ENCODE results near the gene KCNQ1OT1.

Gene KCNQ1OT1

DNA sequence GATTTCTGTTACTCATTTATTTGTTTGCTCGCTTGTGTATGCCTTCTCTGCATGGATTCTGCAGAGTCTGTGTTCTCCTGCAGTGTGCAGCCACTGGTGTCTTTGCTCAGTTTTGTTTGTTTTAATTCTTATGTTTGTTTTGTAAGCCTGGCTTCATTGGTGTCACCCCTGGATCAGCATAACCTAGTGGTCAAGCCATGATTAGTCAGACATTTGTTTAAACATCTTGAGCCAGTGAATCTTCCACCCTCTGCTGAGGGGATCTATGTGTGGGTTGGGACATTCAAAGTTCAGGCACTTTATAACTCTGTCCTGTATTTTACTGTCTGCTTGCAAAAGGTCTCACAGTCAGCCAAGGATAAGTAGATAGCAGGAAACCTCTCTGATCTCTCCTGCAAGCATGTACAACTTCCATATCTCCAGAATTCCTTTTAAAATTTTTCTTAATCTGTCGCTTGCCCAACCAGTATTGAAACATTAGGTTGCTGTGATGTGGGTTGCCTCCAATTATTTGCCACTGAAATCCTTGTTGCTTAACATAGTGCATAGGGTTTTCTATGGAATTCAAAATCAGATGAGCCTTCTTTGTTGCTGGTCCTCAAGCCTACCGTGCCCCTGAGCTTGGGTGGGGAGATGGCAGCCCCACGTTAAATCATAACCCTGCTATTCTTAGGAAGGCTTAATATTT lies 86.8 kb downstream of the KCNQ1OT1 start:
- DNase-seq (ENCODE audit: low read depth, low spot score): no peak

DNA sequence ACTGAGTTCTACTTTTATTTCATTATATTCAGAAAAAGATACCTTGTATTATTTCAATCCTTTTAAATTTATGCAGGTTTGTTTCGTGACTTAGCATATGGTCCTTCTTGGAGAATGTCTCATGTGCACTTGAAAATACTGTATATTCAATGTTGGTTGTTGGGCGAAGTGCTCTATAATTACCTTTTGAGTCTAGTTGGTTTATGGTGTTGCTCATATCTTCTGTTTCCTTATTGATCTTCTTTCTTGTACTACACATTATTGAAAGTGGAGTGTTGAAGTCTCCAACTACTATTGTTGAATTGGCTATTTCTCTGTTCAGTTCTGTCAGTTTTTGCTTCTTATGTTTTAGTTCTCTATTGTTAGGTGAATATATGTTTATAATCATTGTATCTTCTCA lies 90.4 kb downstream of the KCNQ1OT1 start:
- no peak for DNase-seq (ENCODE audit: low read depth, low spot score)

DNA sequence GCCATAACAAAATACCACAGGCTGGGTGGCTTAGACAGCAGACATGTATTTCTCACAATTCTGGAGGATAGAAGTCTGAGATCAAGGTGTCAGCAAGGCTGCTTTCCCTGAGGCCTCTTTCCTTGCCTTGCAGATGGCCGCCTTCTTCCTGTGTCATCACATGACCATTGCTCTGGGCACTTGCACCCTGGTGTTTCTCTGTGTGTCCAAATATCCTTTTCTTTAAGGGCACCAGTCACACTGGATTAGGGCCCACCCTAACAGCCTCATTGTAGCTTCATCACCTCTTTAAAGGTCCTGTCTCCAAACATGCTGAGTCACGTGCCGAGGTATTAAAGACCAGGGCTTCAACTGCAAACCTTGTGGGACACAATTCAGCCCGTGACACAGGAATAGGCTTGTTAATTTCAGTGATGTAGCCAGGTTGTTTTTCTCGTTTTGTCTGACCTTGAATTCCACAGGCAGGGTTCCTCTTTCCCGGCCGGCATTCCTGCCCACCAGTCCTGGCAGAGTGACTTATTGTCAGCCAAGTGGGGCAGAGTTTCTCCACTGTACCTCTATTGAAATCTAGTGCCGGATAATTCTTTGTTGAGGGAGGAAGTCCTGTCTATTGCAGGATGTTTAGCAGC lies 100.1 kb downstream of the KCNQ1OT1 start:
- DNase-seq (ENCODE audit: low read depth, low spot score): no peak

DNA sequence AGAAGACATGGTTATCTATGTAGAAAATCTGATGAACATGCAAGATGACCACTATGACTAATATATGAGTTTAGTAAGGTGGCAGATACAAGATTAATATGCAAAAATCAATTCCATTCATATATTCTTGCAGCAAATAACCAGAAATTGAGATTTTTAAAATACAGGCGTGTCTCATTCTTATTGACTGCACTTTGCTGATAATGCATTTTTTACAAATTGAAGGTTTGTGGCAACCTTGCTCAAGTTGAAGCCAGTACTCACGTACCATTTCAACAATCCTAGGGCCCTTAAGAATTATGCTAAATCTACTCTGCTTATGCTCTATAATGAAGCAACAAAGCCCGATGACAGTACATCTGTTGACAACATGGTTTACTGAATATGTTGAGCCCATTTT lies 104.6 kb downstream of the KCNQ1OT1 start:
- DNase-seq (ENCODE audit: low read depth, low spot score): no peak

DNA sequence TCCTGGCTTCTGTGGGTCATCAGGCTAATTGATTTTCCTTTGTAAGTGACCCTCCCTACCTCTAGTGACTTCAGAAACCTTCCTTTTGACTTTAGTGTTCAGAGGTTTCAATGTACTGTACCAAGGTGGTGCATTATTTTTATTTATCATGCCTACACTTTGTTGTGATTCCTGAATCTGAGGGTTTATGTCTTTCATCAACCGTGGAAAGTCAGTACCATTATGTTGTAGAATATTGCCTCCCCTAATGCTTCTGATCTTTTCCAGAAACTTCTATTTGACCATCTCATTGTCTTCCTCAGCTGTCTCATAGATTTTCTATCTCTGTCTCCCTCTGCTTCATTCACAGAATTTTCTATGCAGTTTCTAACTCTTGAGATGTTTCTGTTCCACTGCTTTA lies 105.5 kb downstream of the KCNQ1OT1 start:
- DNase-seq (ENCODE audit: low read depth, low spot score): no peak

DNA sequence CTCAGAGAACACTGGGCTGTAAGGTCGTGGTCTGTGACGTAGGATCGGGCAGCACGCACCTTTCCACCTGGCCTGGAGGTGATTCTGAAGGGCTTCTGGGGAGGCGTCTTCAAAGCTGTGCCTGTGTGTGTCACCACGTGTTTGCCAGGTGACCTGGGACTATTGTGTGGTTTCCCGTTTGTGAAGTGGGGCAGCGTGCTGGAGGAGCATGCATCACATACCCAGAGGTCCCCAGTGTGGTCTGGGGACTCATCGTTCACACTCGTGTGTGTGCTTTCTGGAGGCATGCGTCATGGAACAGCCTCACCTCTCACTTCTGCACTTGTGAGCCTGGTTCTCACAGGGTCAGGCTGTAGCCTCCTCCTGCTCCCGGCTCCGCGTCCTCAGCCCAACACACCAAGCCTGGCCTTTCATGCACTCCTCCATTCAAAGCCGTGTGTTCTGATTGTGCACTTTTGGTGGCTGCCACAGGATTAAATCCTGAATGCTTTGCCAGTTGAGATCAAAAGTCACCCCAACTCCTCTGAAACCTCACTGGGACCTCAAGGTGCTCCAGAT lies 106.3 kb downstream of the KCNQ1OT1 start:
- no peak for DNase-seq (ENCODE audit: low read depth, low spot score)

DNA sequence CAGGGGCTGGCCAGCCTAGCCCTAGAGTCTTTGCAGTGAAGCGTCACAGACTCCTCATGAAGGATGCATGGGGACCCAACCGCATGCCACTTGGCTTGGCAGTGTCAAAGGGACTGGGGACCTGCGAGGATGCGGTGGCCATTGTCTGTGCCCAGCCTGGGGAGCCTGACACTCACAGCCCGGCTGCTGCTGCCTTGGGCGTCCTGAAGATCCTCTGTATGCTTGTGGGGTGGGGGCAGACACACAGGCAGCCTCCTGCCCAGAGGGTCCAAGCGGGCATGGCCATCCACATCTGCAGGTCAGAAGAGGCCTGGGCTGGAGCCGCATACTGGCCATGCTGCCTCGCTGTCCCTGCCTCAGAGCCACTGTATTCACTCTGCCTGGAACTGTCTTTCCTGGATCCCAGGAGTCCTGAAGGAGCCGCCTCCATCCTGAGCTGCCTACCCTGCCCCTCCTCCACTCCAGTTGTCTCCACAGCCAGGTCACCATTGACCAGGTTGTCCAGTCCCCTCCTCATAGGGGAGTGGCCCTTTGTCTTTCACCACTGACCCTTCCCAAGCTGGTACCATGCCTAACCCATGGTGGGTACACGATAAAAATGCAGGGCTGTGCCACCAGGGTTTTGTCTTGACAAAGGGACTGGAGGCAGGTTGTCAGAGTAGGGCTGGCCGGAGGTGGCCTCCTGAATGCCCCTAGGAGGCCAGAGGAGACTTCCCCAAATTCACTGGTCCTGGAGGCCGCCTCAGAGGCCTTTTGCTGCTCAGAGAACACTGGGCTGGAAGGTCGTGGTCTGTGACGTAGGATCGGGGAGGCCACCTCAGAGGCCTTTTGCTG lies 107.0 kb downstream of the KCNQ1OT1 start:
- no peak for DNase-seq (ENCODE audit: low read depth, low spot score)

DNA sequence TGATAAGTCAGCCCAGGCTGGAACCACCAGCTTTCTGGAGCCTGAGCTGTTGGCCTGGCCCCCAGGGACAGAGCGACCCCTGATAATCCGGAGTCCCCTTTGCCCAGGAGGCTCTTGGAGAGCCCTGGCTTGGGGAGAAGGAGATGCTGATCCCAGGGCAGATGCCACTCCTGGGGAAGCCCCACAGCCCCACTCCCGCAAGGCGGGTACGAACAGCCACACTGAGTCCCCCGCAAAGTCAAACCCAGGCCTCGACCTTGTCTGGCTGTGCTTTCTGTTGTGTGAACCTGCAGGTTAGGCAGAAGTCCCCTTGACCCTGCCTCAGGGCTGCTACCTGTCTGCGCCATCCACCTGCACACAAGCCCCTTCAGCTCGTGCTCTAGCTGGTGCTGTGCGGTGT lies 108.0 kb downstream of the KCNQ1OT1 start:
- DNase-seq (ENCODE audit: low read depth, low spot score): no peak

DNA sequence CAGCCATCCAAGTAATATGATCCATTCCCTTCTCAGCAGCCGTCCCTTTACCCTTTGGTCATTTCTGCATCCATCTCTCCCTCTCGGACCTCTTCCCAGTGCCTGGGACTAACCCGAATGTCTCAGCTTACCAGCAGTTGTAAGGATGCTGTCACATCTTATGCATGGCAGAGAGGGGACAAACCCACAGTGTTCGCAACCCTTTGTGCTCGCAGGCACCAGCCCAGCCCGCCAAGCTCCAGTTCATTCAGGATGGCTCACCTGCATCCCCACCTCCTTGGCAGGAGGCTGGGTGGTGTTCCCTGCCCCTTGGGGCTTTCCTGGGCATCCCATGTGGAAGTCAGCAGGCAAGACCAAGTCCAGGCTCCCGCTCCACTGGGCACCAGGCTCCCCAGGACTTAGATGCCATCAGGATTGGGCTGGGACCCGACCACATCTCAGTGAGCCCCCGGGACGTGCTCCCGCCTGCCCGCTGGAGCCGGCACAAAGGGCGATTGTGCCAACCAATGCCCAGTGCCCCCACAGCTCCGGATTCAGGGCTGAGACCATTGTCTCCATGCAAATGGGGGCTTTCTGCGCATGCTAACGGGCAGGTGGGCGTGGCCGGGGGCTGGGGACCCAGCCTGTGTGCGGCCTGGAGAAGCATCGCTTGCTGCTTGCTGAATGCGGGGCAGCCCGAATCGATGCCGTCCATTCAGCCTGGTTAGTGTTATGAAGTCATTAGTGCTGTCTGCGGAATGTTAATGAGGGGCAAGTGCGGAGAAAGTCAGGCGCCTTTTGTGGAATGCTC lies 108.6 kb downstream of the KCNQ1OT1 start:
- no peak for DNase-seq (ENCODE audit: low read depth, low spot score)

DNA sequence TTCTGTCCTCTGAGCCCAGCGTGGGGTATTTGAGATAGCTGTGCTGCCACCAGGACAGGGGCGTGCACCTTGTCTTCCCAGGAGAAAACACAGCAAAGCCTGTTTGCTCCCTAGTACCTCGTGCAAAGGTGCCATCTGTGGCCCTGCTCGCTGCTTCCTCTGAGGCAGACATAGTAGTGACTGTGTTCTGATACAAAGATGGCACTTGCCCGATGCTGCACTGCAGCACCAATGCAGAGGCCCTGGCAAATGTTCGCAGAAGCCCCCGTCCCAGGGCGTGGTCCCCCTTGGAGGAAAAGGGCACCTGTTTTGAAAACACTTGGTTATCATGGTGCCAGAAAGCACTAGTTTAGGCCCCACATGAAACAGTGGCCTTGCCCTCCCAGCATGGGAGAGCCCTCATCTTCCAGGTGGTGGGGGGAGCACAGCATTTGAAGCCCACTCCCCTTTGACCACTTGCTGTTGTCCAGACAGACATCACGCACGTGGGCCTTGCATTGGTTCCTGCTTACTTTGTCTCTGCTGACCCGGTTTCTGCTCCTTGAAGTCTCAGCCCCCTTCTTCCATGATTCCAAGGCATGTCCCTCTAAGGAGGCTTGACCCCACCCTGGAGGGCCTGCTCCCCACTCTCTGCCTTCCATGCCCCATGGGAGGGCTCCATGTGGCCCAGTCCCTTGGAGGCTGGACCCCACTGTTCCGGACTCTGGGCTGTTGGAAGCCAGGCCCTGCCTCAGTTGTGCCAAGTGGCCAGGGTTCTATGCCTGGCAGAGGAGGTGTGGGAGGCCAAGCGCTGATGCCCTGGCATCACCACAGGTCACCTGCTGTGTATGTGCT lies 109.4 kb downstream of the KCNQ1OT1 start:
- DNase-seq (ENCODE audit: low read depth, low spot score): no peak

DNA sequence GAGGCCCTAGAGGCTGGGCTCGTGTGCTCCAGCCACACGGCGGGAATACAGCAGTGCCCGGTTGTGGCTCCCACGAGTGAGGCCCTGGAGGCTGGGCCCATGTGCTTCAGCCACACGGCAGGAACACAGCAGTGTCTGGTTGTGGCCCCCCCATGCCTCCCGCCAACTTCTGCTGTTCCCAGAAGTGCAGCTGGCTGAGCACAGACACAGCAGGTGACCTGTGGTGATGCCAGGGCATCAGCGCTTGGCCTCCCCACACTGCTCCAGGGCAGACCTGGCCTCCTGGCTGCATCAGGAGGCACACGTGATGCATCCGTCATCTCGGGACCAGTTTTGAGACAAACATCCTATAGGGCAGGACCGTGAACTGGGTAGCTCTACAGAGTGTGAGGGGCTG lies 110.3 kb downstream of the KCNQ1OT1 start:
- no peak for DNase-seq (ENCODE audit: low read depth, low spot score)

DNA sequence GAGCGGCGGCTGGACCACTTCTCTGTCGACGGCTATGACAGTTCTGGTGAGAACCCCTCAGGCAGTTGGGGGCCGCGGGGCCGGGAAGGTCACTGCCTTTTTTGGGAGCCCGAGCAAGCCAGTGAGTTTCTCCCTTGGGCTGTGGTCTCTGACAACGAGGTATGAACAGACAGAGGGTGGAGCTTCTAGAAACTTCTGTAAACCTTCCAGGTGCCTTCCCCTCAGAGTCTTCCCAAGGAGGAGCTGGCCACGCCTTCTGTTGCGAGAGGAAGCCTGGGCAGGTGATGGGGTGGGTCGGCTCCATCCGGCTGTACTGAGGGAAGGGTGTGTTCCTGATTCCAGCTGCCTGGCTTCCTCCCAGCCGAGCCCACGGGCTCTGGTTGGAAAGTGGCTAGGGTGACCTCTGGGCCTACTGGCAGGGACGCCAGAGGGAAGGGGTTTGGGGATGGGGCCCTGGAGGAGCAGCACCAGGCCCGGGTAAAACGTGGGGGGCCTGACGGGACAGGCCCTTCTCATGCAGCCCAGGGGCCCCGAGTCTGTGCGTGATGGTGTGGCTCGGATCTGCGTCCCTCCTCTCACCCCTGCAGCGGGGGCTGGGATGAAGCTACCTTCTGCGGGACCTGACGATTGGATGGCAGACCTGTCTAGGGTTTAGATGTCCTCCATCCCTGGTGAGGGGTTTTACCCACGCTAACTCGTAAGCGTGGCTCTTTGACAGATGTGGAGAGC lies 110.8 kb downstream of the KCNQ1OT1 start:
- DNase-seq (ENCODE audit: low read depth, low spot score): no peak

DNA sequence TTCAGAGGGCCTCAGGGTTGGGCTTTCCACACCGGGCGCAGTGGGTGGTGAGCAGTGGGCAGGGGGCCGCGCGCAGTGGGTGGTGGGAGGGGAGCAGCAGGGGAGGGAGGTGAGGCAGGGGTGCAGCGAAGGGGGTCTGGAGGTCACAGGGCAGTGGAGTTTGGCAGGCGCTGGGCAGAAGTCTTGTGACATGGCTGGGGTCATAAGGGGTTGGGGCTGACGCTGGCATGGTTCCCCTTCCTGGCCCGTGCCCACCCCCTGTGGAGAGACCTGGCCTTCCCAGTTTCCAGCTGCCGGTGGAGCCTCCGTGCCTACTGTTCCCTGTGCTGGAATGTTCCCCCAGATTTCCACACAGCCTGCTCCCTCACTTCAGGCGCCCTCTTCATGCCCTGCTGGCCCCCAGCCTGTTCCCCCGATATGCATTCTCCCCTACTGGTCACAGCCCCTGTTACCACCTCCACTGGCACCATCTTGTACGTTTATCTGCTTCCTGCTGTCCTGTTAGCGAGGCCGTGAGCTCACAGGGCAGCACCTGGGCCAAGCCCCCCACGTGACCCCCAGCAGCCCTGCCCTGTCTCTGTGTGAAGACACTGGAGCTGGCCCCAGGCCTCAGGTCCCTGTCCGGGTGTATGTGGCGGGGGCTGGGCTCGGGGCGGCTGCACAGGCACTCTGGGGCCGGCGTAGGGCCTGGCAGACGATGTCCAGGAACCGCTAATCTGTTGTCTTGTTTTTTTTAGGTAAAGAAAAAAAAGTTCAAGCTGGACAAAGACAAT lies 111.6 kb downstream of the KCNQ1OT1 start:
- no peak for DNase-seq (ENCODE audit: low read depth, low spot score)

DNA sequence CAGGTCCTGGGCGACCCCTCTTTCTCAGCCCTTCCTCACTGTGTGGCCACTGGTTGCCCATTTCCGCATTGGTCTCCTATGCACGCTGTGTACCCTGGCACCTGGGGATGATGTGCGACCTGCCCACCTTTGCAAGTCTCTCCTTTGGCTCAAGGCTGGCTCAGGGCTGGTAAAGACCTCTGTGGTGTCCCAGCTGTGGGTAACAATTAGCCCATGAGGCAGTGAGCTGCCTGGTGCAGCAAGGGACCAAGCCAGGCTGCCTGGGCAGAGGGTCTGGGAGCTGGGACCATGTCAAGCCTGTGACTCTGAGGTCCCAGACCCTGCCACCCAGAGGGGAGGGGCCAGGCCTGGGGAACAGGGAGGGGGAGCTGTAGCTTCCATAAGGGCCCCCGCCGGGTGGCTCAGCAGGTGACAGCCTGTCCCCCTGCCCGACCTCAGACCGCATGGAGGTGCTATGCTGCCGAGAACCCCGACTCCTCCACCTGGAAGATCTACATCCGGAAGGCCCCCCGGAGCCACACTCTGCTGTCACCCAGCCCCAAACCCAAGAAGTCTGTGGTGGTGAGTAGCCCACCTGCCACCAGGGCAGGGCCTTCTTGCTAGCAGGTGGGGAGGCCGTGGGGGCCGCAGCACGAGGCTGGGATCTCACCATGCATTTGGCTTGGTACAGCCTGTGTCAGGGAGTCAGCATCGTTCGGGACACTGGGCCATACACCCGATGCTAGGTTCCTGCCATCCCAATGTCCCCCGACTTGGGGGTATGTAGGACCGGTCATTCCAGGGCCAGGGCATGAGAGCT lies 112.5 kb downstream of the KCNQ1OT1 start:
- DNase-seq (ENCODE audit: low read depth, low spot score): no peak

DNA sequence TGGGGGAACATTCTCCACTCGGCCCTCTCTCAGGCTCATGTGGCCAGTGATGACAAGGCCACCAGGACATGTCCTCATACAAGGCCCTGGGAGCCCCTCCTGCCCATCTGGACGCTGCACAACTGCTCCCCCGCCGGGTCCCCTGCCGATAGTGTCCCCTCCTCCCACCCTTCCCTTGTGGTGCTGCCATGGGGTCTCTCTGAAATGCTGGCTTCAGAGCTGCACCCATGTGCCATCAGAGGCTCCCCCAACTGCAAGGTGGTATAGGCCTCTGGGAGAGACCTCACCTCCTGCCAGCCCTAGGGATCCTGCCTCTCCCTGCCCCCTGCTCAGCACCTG lies 113.0 kb downstream of the KCNQ1OT1 start:
- DNase-seq (ENCODE audit: low read depth, low spot score): no peak

DNA sequence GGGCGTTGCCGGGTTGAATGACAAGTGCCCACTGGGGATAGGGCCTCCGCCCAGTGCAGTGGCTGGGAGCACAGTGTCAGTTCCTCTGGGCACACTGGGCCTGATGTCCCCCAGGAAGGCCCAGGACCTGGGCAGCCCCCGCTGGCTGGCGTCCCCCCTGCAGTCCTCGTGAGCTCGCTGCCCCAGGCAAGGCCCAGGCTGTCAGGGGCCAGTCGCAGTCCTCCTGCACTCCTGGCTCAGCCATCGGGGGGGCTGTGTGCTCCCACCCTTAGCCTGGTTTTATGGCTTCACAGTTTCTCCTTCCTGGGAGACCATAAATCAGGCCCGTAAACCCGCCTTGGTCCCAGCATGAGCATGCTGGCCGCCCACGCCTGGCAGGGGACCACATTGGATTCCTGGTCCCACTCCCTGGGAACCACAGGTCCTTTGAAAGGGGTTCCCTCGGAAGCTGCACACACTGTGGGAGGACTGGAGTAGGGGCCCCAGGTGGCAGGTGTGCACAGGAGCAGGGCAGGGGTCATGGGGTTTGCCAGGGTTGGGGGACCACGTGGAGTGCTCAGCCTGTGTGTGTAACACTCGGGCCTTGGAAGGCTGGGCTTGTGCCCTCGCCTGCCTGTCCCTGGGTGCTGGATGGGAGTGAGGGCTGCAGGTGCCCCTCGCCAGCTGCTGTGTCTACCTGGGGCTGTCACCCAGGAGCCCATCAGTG lies 113.6 kb downstream of the KCNQ1OT1 start:
- DNase-seq (ENCODE audit: low read depth, low spot score): no peak

DNA sequence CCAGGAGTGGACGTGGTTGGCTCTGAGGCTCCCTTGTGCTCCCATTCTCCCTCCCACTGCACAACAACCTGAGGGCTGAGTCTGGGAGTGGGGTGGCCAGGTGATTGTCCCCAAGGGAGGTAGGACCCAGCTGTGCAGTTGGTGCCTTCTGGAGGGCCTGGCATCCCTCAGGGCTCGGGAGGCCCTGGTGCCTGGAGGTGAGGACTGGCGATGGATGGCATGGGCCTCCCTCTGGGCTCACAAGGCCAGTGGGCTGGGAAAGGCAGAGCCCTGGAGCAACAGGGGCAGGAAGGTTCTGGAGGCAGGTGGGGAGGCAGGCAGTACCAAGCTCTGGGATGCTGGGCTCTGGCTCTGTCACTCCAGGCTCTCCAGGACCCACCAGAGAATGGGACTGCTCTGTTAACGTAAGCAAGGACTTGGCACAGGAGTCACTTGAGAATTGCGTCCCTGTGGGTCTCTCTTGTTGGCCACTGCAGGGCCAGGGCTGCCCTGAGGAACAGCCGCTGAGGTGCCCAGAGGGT lies 114.2 kb downstream of the KCNQ1OT1 start:
- no peak for DNase-seq (ENCODE audit: low read depth, low spot score)
